Endodermal cell (in vitro differentiated cells): Measurements from ENCODE around the gene TCF25. TPM values are rescaled to one million over a fixed set of nuclear protein-coding genes. Genes with fewer than 3 reads are reported as not detected.

Experiments
- DNase-seq: peaks from one replicate; pipeline ENCODE4 v3.0.0-alpha.2; 2017
- H3K27ac ChIP-seq: 2 replicates; pipeline ENCODE4 v1.5.1; 2013; ENCODE audit warnings: mild to moderate bottlenecking, low read depth, low read length, moderate library complexity
- H3K27me3 ChIP-seq: 2 replicates; pipeline ENCODE4 v1.6.1; 2013; ENCODE audit warnings: mild to moderate bottlenecking, low read length, moderate library complexity; ENCODE audit not compliant: insufficient read depth, control insufficient read depth, poor library complexity, severe bottlenecking
- H3K36me3 ChIP-seq: 2 replicates; pipeline ENCODE4 v1.7.0; 2013; ENCODE audit warnings: mild to moderate bottlenecking, low read length, moderate library complexity; ENCODE audit not compliant: control insufficient read depth, insufficient read depth
- H3K4me1 ChIP-seq: one replicate; pipeline ENCODE4 v1.7.0; 2013; ENCODE audit warnings: low read length; ENCODE audit not compliant: control insufficient read depth, insufficient read depth
- H3K4me3 ChIP-seq: 2 replicates; pipeline ENCODE4 v1.5.1; 2013; ENCODE audit warnings: mild to moderate bottlenecking, low read length, moderate library complexity
- H3K9ac ChIP-seq: 2 replicates; pipeline ENCODE4 v1.6.1; 2013; ENCODE audit warnings: mild to moderate bottlenecking, low read length, moderate library complexity; ENCODE audit not compliant: poor library complexity, severe bottlenecking; ENCODE audit errors: extremely low read depth
- H3K9me3 ChIP-seq: 2 replicates; pipeline ENCODE4 v1.6.1; 2013; ENCODE audit warnings: mild to moderate bottlenecking, low read length, moderate library complexity; ENCODE audit not compliant: control insufficient read depth
- H3K27ac Mint-ChIP-seq: 2 replicates; pipeline ENCODE4 v1.8.0; 2020; ENCODE audit warnings: mixed read lengths
- H3K27me3 Mint-ChIP-seq: 2 replicates; pipeline ENCODE4 v1.8.0; 2021; ENCODE audit warnings: mild to moderate bottlenecking, mixed read lengths; ENCODE audit not compliant: insufficient read depth
- H3K36me3 Mint-ChIP-seq: 2 replicates; pipeline ENCODE4 v1.8.0; 2020; ENCODE audit warnings: low read depth, mixed read lengths
- H3K4me1 Mint-ChIP-seq: 2 replicates; pipeline ENCODE4 v1.8.0; 2020; ENCODE audit warnings: mixed read lengths
- H3K4me3 Mint-ChIP-seq: 2 replicates; pipeline ENCODE4 v1.8.0; 2020; ENCODE audit warnings: mild to moderate bottlenecking, moderate library complexity, mixed read lengths
- H3K9me3 Mint-ChIP-seq: 2 replicates; pipeline ENCODE4 v1.8.0; 2020; ENCODE audit warnings: mild to moderate bottlenecking, mixed read lengths
- CTCF ChIP-seq: fragments of 200-600 bp; sonication (generic); conservative IDR thresholded peaks from 2 replicates; pipeline ENCODE4 v1.5.0; 2021; ENCODE audit warnings: antibody characterized with exemption, mild to moderate bottlenecking
- WGBS, 2 experiments: methylation state at CpG; one replicate each; pipeline versions ENCODE4 v1.1.5 to v1.1.7; 2013; ENCODE audit warnings: missing lambda C conversion rate in 2 of 2, mixed read lengths in 1 of 2; ENCODE audit not compliant: insufficient coverage in 1 of 2, insufficient read length in 1 of 2; 5-methylcytosine and 5-hydroxymethylcytosine counted together
- total RNA-seq, 2 donors: library from RNA; stranded (reverse); fragmentation: NEBNext Ultra II Directional in 1 of 2; extraction: Animal tissue kit (Norgen Biotek cat#: 25700) in 1 of 2; gene quantifications; 2 replicates in 1 of 2; 3 replicates in 1 of 2; pipeline ENCODE4 v1.2.1, GENCODE V29; 2021

Gene TCF25
- total RNA-seq, 2 donors from 2014 or later, result 172 to 176 TPM

- Histone ChIP-seq H3K4me1 (no peaks in the 10 kb centered on the region), H3K36me3 (no peaks in the 10 kb centered on the region), H3K4me3 (no peak overlapping the region), H3K9me3 (no peaks in the 10 kb centered on the region), H3K9ac (no peak overlapping the region), H3K27ac (no peak overlapping the region), H3K27me3 (no peaks in the 10 kb centered on the region)
- Mint-ChIP-seq H3K4me3 (peak overlapping the region; percentile 79), H3K4me1 (peaks cover 14% of the 10 kb centered on the region), H3K27ac (no peak overlapping the region), H3K9me3 (no peaks in the 10 kb centered on the region), H3K36me3 (no peaks in the 10 kb centered on the region), H3K27me3 (peaks cover 37% of the 10 kb centered on the region)
- no peak for DNase-seq
- 73 to 89% methylated on average over 2 to 6 of the region's 6 CpGs for WGBS, 2 experiments
- TF ChIP-seq CTCF, result no peak
These were observed 47.3 kb downstream of the TCF25 start for GRCh38 chr16:89920723-89921122.

- WGBS, 2 experiments, result 50 to 64% methylated on average over 12 to 14 of the region's 14 CpGs
- no peaks in the 10 kb centered on the region for H3K36me3 Mint-ChIP-seq
- peaks cover 14% of the 10 kb centered on the region for H3K4me1 Mint-ChIP-seq
- no peak overlapping the region for H3K9ac ChIP-seq
- H3K4me3 ChIP-seq, result peak overlapping the region; percentile 88
- H3K9me3 ChIP-seq, result no peaks in the 10 kb centered on the region
- H3K27me3 Mint-ChIP-seq, result peaks cover 37% of the 10 kb centered on the region
- DNase-seq, result peak; percentile 72
- H3K27ac Mint-ChIP-seq, result no peak overlapping the region
- no peaks in the 10 kb centered on the region for H3K4me1 ChIP-seq
- no peak for TF ChIP-seq CTCF
- H3K27me3 ChIP-seq, result no peaks in the 10 kb centered on the region
- H3K4me3 Mint-ChIP-seq, result peak overlapping the region; percentile 79
- no peaks in the 10 kb centered on the region for H3K9me3 Mint-ChIP-seq
- peak overlapping the region; percentile 93 for H3K27ac ChIP-seq
- H3K36me3 ChIP-seq, result no peaks in the 10 kb centered on the region
These were observed 47.8 kb downstream of the TCF25 start for GRCh38 chr16:89921131-89921701.

- WGBS, 2 experiments, result 9% methylated on average over 10 to 22 of the region's 22 CpGs
- no peaks in the 10 kb centered on the region for H3K4me1 ChIP-seq
- peak overlapping the region; percentile 92 for H3K27ac Mint-ChIP-seq
These were observed 48.5 kb downstream of the TCF25 start for GRCh38 chr16:89921702-89922476.

More at GRCh38 chr16:89921702-89922476, 48.5 kb downstream of the TCF25 start:
- no peaks in the 10 kb centered on the region for H3K9me3 ChIP-seq
- H3K9me3 Mint-ChIP-seq, result no peaks in the 10 kb centered on the region
- peak; percentile 89 for DNase-seq
- H3K9ac ChIP-seq, result peak overlapping the region; percentile 66
- no peaks in the 10 kb centered on the region for H3K36me3 Mint-ChIP-seq
- TF ChIP-seq CTCF, result no peak
- H3K27ac ChIP-seq, result peak overlapping the region; percentile 93
- H3K27me3 Mint-ChIP-seq, result peaks cover 37% of the 10 kb centered on the region
- no peaks in the 10 kb centered on the region for H3K36me3 ChIP-seq
- peak overlapping the region; percentile 79 for H3K4me3 Mint-ChIP-seq
- H3K4me3 ChIP-seq, result peak overlapping the region; percentile 88
- H3K27me3 ChIP-seq, result no peaks in the 10 kb centered on the region
- H3K4me1 Mint-ChIP-seq, result peaks cover 14% of the 10 kb centered on the region
